ENCODE measurements around the gene UPF1.

DNA sequence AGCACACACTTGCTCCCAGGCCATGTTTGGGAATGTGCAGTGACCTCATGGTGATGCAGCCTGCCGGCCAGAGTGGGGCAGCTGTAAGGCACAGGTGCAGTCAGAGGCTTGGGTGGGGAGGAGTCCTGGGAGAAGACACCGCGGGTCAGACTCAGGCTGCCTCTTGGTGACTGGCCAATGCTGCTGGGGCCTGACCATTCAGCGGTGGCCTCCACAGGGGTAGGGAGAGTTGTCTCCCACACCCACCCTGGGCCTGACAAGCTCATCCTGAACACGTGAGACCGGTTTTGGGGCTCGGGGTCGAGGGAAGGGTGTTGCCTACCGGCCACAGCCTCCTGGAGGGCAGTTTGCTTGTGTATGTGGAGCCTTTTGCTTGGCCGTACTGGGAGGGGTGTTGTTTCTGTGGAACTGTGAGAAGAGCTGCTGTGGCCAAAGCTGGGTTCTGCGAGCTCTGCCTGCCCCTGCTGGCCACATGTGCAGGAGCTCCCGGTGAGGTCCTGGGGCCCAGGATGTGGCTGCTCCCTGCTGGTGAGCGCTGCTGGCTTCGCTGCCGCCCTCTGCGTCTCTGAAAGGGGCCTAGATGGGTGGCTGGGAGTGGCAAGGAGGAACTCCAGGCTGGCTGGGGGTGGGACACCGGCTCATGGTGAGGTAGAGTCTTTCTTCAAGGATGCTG, 22.1 kb downstream of the UPF1 start:
- no peak for TF ChIP-seq CTCF (IDR thresholded peaks at IDR 0.05; ENCODE audit: insufficient read depth, low read length)
- TF ChIP-seq SPI1 (IDR thresholded peaks at IDR 0.05; ENCODE audit: borderline replicate concordance, low read depth) = no peak
- no peak for TF ChIP-seq POLR2AphosphoS5 (IDR thresholded peaks at IDR 0.05; ENCODE audit: low read depth)
- no peak for TF ChIP-seq GABPA (IDR thresholded peaks at IDR 0.05; ENCODE audit: low read depth)

Measured in HL-60 (cell line).